Transverse colon (tissue), 4 donors: ENCODE results near the gene MACF1.

ENCODE experiments used
- POLR2A ChIP-seq: fragments of 450-650 bp; IDR thresholded peaks from one replicate; pipeline ENCODE4 v1.6.1; 2016; ENCODE audit warnings: antibody characterized with exemption, mild to moderate bottlenecking, moderate library complexity
- POLR2AphosphoS5 ChIP-seq, 3 donors: sonication (generic); formaldehyde crosslinking; IDR thresholded peaks; one replicate each; pipeline ENCODE4 v1.6.1; 2016; ENCODE audit warnings: antibody characterized with exemption in 3 of 3
- TF ChIP-seq, protein P1 (sequence below), 5 experiments: fragments of 200-600 bp in 3 of 5; fragments of 450-650 bp in 2 of 5; sonication (generic) in 3 of 5; IDR thresholded peaks; 1 replicate in 2 of 5; 2 replicates in 3 of 5; pipeline ENCODE4 v1.5.1; 2016 to 2017; ENCODE audit warnings: antibody characterized with exemption in 5 of 5, inconsistent platforms in 3 of 5, mild to moderate bottlenecking in 2 of 5, moderate library complexity in 1 of 5

- TF ChIP-seq, protein P1, sequence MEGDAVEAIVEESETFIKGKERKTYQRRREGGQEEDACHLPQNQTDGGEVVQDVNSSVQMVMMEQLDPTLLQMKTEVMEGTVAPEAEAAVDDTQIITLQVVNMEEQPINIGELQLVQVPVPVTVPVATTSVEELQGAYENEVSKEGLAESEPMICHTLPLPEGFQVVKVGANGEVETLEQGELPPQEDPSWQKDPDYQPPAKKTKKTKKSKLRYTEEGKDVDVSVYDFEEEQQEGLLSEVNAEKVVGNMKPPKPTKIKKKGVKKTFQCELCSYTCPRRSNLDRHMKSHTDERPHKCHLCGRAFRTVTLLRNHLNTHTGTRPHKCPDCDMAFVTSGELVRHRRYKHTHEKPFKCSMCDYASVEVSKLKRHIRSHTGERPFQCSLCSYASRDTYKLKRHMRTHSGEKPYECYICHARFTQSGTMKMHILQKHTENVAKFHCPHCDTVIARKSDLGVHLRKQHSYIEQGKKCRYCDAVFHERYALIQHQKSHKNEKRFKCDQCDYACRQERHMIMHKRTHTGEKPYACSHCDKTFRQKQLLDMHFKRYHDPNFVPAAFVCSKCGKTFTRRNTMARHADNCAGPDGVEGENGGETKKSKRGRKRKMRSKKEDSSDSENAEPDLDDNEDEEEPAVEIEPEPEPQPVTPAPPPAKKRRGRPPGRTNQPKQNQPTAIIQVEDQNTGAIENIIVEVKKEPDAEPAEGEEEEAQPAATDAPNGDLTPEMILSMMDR (IDR thresholded peaks at IDR 0.05), result no peak
- TF ChIP-seq POLR2AphosphoS5 (IDR thresholded peaks at IDR 0.05), result no peak
- TF ChIP-seq POLR2A, result no peak
Measured at GRCh38 chr1:39379187-39379586, 174.7 kb downstream of the MACF1 start.
